K562 (cell line): ENCODE data around the gene UGT1A10. TPM values are rescaled to one million over a fixed set of nuclear protein-coding genes. Genes with fewer than 3 reads are reported as not detected.

Experiments
- ATAC-seq: fragments of 200-7000 bp; cut with Tn5 transposase; 3 replicates; pipeline ENCODE4 v1.9.1; 2020; ENCODE audit warnings: moderate library complexity
- BruUV-seq: library from RNA; stranded (reverse); fragments of 400-500 nt; replicated peaks from 2 replicates; lab custom pipeline; 2021; lab: Mats Ljungman, UMichigan
- CTCF ChIA-PET: fragments of 300-600 bp; formaldehyde crosslinking; extraction: SDS; loops from one replicate; lab custom pipeline; 2021; ENCODE audit warnings: low intra/inter-chr PET ratio; lab: Yijun Ruan, JAX
- POLR2A ChIA-PET: fragments of 300-600, 350-650 bp; sonication (Branson Sonifier 250); formaldehyde crosslinking; extraction: SDS; loops from one replicate; lab custom pipeline; 2021; ENCODE audit warnings: antibody characterized with exemption, inconsistent platforms; lab: Yijun Ruan, JAX
- DNase-seq, 4 experiments: peaks; one replicate each; pipeline versions ENCODE4 v3.0.0 to v3.0.0-alpha.2; 2011 to 2018; ENCODE audit warnings: low spot score in 3 of 4, mixed read lengths in 3 of 4; ENCODE audit errors: extremely low read depth in 1 of 4
- FAIRE-seq: peaks from 2 replicates; lab custom pipeline; 2011; peaks lifted over from hg19 to GRCh38; lab: Jason Lieb, UNC
- H2AFZ ChIP-seq: 2 replicates; pipeline ENCODE4 v1.6.0; 2011; ENCODE audit warnings: low read depth, low read length, control low read depth, inconsistent platforms
- H3K27ac ChIP-seq: fragments of 200-600 bp; 3 replicates; pipeline ENCODE4 v1.8.0; 2011; ENCODE audit warnings: low read depth, mild to moderate bottlenecking, control low read depth, inconsistent platforms, low read length, moderate library complexity, mixed read lengths; ENCODE audit errors: extremely low read depth
- H3K27me3 ChIP-seq, 2 experiments: fragments of 300-600 bp in 1 of 2; 2 replicates in 1 of 2; 3 replicates in 1 of 2; pipeline versions ENCODE4 v1.6.0 to v1.8.0; 2011; ENCODE audit warnings: inconsistent platforms in 2 of 2, low read length in 2 of 2, mild to moderate bottlenecking in 1 of 2, mixed read lengths in 1 of 2, moderate library complexity in 1 of 2; ENCODE audit not compliant: control insufficient read depth in 2 of 2, insufficient read depth in 2 of 2
- H3K36me3 ChIP-seq: fragments of 300-600 bp; 3 replicates; pipeline ENCODE4 v1.8.0; 2011; ENCODE audit warnings: mild to moderate bottlenecking, low read length, inconsistent platforms; ENCODE audit not compliant: control insufficient read depth, insufficient read depth
- H3K4me1 ChIP-seq, 2 experiments: fragments of 200-600 bp in 1 of 2; replicated peaks in 1 of 2; 2 replicates in 1 of 2; 3 replicates in 1 of 2; pipeline versions ENCODE4 v1.5.1 to v1.8.0; 2011; ENCODE audit warnings: inconsistent platforms in 2 of 2, low read length in 2 of 2, mild to moderate bottlenecking in 1 of 2, mixed read lengths in 1 of 2, moderate library complexity in 1 of 2; ENCODE audit not compliant: control insufficient read depth in 2 of 2, insufficient read depth in 2 of 2
- H3K4me2 ChIP-seq: 2 replicates; pipeline ENCODE4 v1.6.1; 2011; ENCODE audit warnings: low read length, control low read depth, inconsistent platforms, mixed read lengths; ENCODE audit not compliant: insufficient read depth
- H3K4me3 ChIP-seq: fragments of 200-600 bp; sonication (generic), shearing (Covaris generic); 2 replicates; pipeline ENCODE4 v1.5.1; 2016; ENCODE audit warnings: control low read depth, inconsistent platforms
- H3K79me2 ChIP-seq: fragments of 200-600 bp; 3 replicates; pipeline ENCODE4 v1.8.0; 2011; ENCODE audit warnings: low read length, inconsistent platforms; ENCODE audit not compliant: control insufficient read depth, insufficient read depth
- H3K9ac ChIP-seq, 2 experiments: 2 replicates each; pipeline versions ENCODE4 v1.6.0 to v1.6.1; 2011; ENCODE audit warnings: low read depth in 2 of 2, low read length in 2 of 2, control low read depth in 1 of 2, inconsistent platforms in 1 of 2, mild to moderate bottlenecking in 1 of 2, mixed read lengths in 1 of 2; ENCODE audit not compliant: insufficient read depth in 1 of 2
- H3K9me1 ChIP-seq: one replicate; pipeline ENCODE4 v1.6.0; 2011; ENCODE audit warnings: inconsistent platforms, mild to moderate bottlenecking, low read length, moderate library complexity; ENCODE audit not compliant: control insufficient read depth, insufficient read depth
- H3K9me3 ChIP-seq: replicated peaks from 2 replicates; pipeline ENCODE4 v1.5.1; 2011; ENCODE audit warnings: low read depth, low read length, inconsistent platforms; ENCODE audit not compliant: control insufficient read depth, insufficient read depth
- H4K20me1 ChIP-seq: replicated peaks from 2 replicates; pipeline ENCODE4 v1.6.1; 2011; ENCODE audit warnings: low read length, inconsistent platforms, mixed read lengths; ENCODE audit not compliant: control insufficient read depth, insufficient read depth
- HDAC6 ChIP-seq: IDR thresholded peaks from 2 replicates; pipeline ENCODE4 v1.6.1; 2012; ENCODE audit warnings: low read depth, mild to moderate bottlenecking, control low read depth, inconsistent platforms, low read length, moderate library complexity
- XRCC3 ChIP-seq: fragments of 450-650 bp; IDR thresholded peaks from 2 replicates; pipeline ENCODE4 v1.6.1; 2017; ENCODE audit warnings: mild to moderate bottlenecking, moderate library complexity
- ZBTB1 ChIP-seq: sonication (generic); formaldehyde crosslinking; IDR thresholded peaks from 2 replicates; pipeline ENCODE4 v1.8.1; 2023; ENCODE audit warnings: missing genetic modification reagents, low read depth, mild to moderate bottlenecking, borderline replicate concordance
- ZNF408 ChIP-seq: fragments of 250-450 bp; sonication (Bioruptor Pico); IDR thresholded peaks from 2 replicates; pipeline ENCODE4 v1.4.0; 2020; ENCODE audit warnings: low read depth, mild to moderate bottlenecking, moderate library complexity
- WGBS: fragments of 100-300 bp; shearing (Covaris generic); methylation state at CpG from one replicate; pipeline ENCODE4 v1.1.6; 2016; ENCODE audit warnings: low coverage, mixed read lengths; ENCODE audit not compliant: insufficient coverage; ENCODE audit errors: missing lambda C conversion rate; 5-methylcytosine and 5-hydroxymethylcytosine counted together
- in situ Hi-C: fragments of 300-500 bp; cut with MboI; formaldehyde crosslinking; loops from 4 replicates; pipeline ENCODE4 v1.15.0; 2018; ENCODE audit warnings: inconsistent platforms, mixed read lengths
- intact Hi-C: fragments of 100-400 bp; cut with micrococcal nuclease; formaldehyde crosslinking; loops from 2 replicates; pipeline ENCODE4 v1.14.2; 2022
- polyA plus RNA-seq, 8 experiments: library from polyadenylated mRNA; depleted of rRNA in 4 of 8; stranded (reverse) in 5 of 8; unstranded in 3 of 8; fragments of >200 nt; fragmentation: Nextera tagmentation in 2 of 8; fragmentation: Illumina TruSeq in 1 of 8; extraction: Ambion mirVana in 2 of 8; extraction: Trizol in 1 of 8; gene quantifications; 2 replicates each; pipeline versions ENCODE4 v1.2.1 to v1.2.3, GENCODE V29; 2011 to 2014; ENCODE audit warnings: inconsistent platforms in 1 of 8, missing spikeins in 1 of 8
- total RNA-seq, 7 experiments: library from RNA; depleted of rRNA in 6 of 7; stranded (reverse); fragments of >200 nt in 6 of 7; fragmentation: Illumina TruSeq in 2 of 7; extraction: Trizol in 2 of 7; gene quantifications; 2 replicates each; pipeline versions ENCODE4 v1.2.1 to v1.2.3, GENCODE V29; 2011 to 2021; ENCODE audit warnings: low replicate concordance in 1 of 7
- TF ChIP-seq, protein P1 (sequence below): sonication (generic); formaldehyde crosslinking; IDR thresholded peaks from 2 replicates; pipeline ENCODE4 v1.8.0; 2022; ENCODE audit warnings: mild to moderate bottlenecking, missing genetic modification reagents

The UGT1A10 gene
- total and polyA plus RNA-seq, 9 of the 15 experiments (the other 6 are each of a cell fraction or from before 2014, with no cell fraction given): not detected

GRCh38 chr2:233816334-233816733 lies 180.1 kb downstream of the UGT1A10 start:
- ATAC-seq (no peak), FAIRE-seq (no peak), DNase-seq (no peak)
- intact Hi-C loops: no loop called here
- ChIA-PET POLR2A (no interaction called here), CTCF (no interaction called here)
- Histone ChIP-seq H3K9me1 (no peaks in the 10 kb centered on the region), H3K4me1 (no peaks in the 10 kb centered on the region; a peak in 1 of 5 replicates), H3K9me3 (no peaks in the 10 kb centered on the region), H3K27me3 (peaks cover 0 to 40% of the 10 kb centered on the region in 2 experiments; a peak in 3 of 5 replicates)
- in situ Hi-C loops: no loop called here
- TF ChIP-seq HDAC6 (no peak), ZNF408 (CRISPR knock-in tag) (no peak), XRCC3 (no peak), ZBTB1 (no peak)
- TF ChIP-seq, protein P1, sequence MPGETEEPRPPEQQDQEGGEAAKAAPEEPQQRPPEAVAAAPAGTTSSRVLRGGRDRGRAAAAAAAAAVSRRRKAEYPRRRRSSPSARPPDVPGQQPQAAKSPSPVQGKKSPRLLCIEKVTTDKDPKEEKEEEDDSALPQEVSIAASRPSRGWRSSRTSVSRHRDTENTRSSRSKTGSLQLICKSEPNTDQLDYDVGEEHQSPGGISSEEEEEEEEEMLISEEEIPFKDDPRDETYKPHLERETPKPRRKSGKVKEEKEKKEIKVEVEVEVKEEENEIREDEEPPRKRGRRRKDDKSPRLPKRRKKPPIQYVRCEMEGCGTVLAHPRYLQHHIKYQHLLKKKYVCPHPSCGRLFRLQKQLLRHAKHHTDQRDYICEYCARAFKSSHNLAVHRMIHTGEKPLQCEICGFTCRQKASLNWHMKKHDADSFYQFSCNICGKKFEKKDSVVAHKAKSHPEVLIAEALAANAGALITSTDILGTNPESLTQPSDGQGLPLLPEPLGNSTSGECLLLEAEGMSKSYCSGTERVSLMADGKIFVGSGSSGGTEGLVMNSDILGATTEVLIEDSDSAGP: no peak
- TF ChIP-seq, all 486 proteins: peak for 0
- Histone ChIP-seq H3K36me3 (no peaks in the 10 kb centered on the region), H3K27ac (no peak overlapping the region), H2AFZ (no peak overlapping the region), H4K20me1 (no peaks in the 10 kb centered on the region; the same call in 1 of the 2 replicates), H3K79me2 (no peaks in the 10 kb centered on the region), H3K4me3 (no peak overlapping the region), H3K9ac (no peak overlapping the region), H3K4me2 (no peak overlapping the region)
- no TSS peak for BruUV-seq
- WGBS: 0% methylated on average over 2 of the region's 2 CpGs
